Tibial artery (tissue), 4 donors: ENCODE results near the gene CDHR1.

Source experiments
- DNase-seq, 2 donors: peaks; one replicate each; pipeline ENCODE4 v3.0.0-alpha.2; 2019
- H3K27ac ChIP-seq, 2 donors: fragments of 200-600 bp; sonication (generic) in 1 of 2; 1 replicate in 1 of 2; 2 replicates in 1 of 2; pipeline ENCODE4 v1.5.1; 2018 to 2019; ENCODE audit warnings: mild to moderate bottlenecking in 1 of 2
- H3K27me3 ChIP-seq, 2 donors: fragments of 200-600 bp; sonication (generic) in 1 of 2; one replicate each; pipeline versions ENCODE4 v1.5.1 to v1.6.0; 2016 to 2019
- H3K36me3 ChIP-seq, 3 donors: fragments of 200-600 bp; sonication (generic) in 2 of 3; one replicate each; pipeline ENCODE4 v1.5.1; 2016 to 2019; ENCODE audit warnings: mild to moderate bottlenecking in 2 of 3
- H3K4me1 ChIP-seq, 4 donors: fragments of 200-600 bp; sonication (generic) in 2 of 4; 1 replicate in 3 of 4; 2 replicates in 1 of 4; pipeline ENCODE4 v1.5.1; 2016 to 2019
- H3K4me3 ChIP-seq, 2 donors: fragments of 200-600 bp; sonication (generic) in 1 of 2; 1 replicate in 1 of 2; 2 replicates in 1 of 2; pipeline ENCODE4 v1.5.1; 2018 to 2019; ENCODE audit warnings: mild to moderate bottlenecking in 2 of 2
- H3K9me3 ChIP-seq, 3 donors: fragments of 200-600 bp; sonication (generic) in 1 of 3; one replicate each; pipeline ENCODE4 v1.5.1; 2016 to 2019
- intact Hi-C: fragments of 100-400 bp; cut with DNase I; formaldehyde crosslinking; loops from one replicate; pipeline ENCODE4 v1.15.0; 2023; ENCODE audit warnings: low total_unique reads
- TF ChIP-seq, protein P1 (sequence below), 2 experiments: fragments of 200-600 bp in 1 of 2; fragments of 450-650 bp in 1 of 2; IDR thresholded peaks; one replicate each; pipeline ENCODE4 v1.5.1; 2017 to 2019; ENCODE audit warnings: antibody characterized with exemption in 2 of 2, mild to moderate bottlenecking in 1 of 2, moderate library complexity in 1 of 2

CDHR1 gene

DNA sequence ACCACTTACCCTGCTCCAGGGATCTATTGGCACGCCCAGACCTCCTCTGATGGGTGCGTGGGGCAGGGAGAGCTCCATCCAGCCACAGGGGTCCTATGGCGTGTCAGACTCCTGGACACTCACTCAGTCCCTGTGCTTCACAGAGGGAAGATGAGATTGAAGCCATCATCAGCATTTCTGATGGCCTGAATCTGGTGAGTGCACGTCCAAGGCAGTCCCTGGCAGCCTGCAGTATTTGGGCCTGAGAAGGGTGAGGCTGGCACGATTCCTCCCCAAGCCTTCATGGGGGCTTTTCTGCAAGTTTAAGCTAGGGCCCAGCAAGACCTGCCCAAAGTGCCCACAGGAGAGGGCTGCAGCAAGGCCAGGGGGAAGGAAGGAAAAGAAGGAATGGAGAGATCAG is 3.3 kb downstream of the CDHR1 start:
- TF ChIP-seq, protein P1, sequence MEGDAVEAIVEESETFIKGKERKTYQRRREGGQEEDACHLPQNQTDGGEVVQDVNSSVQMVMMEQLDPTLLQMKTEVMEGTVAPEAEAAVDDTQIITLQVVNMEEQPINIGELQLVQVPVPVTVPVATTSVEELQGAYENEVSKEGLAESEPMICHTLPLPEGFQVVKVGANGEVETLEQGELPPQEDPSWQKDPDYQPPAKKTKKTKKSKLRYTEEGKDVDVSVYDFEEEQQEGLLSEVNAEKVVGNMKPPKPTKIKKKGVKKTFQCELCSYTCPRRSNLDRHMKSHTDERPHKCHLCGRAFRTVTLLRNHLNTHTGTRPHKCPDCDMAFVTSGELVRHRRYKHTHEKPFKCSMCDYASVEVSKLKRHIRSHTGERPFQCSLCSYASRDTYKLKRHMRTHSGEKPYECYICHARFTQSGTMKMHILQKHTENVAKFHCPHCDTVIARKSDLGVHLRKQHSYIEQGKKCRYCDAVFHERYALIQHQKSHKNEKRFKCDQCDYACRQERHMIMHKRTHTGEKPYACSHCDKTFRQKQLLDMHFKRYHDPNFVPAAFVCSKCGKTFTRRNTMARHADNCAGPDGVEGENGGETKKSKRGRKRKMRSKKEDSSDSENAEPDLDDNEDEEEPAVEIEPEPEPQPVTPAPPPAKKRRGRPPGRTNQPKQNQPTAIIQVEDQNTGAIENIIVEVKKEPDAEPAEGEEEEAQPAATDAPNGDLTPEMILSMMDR (IDR thresholded peaks at IDR 0.05): no peak
- peaks cover 0 to 59% of the 10 kb centered on the region in 2 donors for H3K27me3 ChIP-seq
- no peak for DNase-seq
- no peak overlapping the region for H3K4me3 ChIP-seq
- intact Hi-C loops: no loop called here
- H3K27ac ChIP-seq: no peak overlapping the region
- H3K4me1 ChIP-seq: peaks cover 0 to 17% (median 12%) of the 10 kb centered on the region in 4 donors
- H3K9me3 ChIP-seq: no peaks in the 10 kb centered on the region
- H3K36me3 ChIP-seq: no peaks in the 10 kb centered on the region

DNA sequence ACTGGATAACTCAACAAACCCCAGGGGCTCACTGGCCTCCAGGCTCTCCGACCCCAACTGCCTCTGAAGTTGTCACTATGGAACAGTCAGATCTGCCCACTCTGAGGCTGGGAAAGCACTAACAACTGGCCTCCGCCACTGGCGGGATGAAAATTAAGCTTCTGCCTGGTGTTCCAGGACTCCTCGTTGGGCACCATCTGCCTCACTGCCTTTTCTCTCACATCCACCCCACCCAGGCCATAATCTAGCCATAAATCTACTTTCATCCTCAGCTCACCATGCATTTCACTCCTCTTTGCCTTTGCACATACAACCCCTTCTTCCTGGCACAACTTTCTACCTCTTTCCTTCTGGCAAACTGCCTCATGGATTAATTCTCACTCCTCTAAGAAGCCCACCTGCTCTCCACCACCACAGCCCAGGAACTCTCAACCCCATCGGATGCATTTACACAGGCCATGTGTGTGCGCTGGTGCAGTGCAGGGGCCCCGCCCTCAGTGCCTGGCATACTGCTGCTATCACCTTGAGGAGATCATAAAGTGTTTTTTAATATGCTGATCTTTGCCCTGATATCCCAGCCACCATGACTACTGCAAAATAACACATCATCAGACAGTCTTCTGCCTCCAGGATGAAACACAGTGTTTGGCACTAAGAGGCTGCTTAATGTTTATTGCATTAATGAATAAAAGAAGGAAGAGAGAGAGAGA is 4.0 kb downstream of the CDHR1 start:
- Histone ChIP-seq H3K27ac (no peak overlapping the region), H3K9me3 (no peaks in the 10 kb centered on the region), H3K27me3 (peaks cover 0 to 60% of the 10 kb centered on the region in 2 donors), H3K4me1 (peaks cover 0 to 17% (median 12%) of the 10 kb centered on the region in 4 donors), H3K36me3 (no peaks in the 10 kb centered on the region), H3K4me3 (no peak overlapping the region)
- TF ChIP-seq, protein P1 (IDR thresholded peaks at IDR 0.05): no peak
- intact Hi-C loops: no loop called here
- no peak for DNase-seq

DNA sequence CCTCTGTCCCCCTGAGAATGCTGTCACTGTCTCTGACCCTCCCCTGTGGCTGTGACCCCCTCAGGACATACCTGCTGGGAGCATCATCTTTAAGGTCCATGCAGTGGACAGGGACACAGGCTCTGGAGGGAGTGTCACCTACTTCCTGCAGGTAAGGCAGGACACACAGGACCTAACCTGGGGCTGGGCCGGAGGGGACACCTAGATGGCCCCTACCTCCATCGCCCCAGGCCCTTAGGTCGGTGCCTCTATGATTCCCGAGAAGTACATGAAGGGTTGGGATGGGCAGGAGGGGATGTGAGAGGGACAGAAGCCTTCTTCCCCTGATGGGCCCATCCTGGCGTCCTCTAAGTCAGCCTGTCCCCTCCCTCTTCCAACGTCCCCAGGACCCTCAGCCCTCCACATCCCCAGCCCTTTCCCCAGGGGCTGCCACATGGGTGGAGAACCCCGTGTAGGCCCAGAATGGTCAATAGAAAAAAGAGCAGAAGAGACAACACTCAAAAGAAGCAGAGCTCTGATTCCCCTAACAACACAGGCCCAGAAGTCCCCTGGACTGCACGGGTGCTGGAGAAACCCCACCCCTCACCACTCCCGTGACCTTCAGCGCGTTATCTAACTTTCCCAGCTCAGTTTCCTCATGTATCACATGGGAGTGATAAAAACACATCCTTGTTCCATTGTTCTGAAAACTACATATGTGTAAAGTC is 6.4 kb downstream of the CDHR1 start:
- Histone ChIP-seq H3K27ac (no peak overlapping the region), H3K36me3 (no peaks in the 10 kb centered on the region), H3K4me3 (no peak overlapping the region), H3K9me3 (no peaks in the 10 kb centered on the region), H3K27me3 (peaks cover 0 to 50% of the 10 kb centered on the region in 2 donors), H3K4me1 (no peaks in the 10 kb centered on the region)
- TF ChIP-seq, protein P1 (IDR thresholded peaks at IDR 0.05): no peak
- DNase-seq: no peak
- intact Hi-C loops: no loop called here

DNA sequence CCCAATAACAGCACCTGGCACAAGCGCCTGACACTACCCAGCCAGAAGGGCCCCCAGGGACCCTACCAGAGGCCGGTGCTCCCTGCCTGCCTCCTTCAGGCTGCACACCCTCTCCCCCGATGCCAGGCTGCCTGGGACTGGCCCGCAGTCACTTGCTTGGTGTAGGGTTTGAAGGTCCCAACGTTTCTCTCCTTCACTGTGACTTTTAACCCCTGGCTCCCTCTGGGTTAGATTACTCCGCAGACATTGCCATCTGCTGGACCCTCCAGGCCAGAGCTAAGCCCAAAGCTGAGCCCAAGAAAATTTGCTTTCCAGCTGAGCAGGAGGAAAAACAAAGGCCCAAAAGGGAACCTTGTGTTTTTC is 6.9 kb downstream of the CDHR1 start:
- Histone ChIP-seq H3K27me3 (peaks cover 0 to 47% of the 10 kb centered on the region in 2 donors), H3K4me3 (no peak overlapping the region), H3K9me3 (no peaks in the 10 kb centered on the region), H3K4me1 (no peaks in the 10 kb centered on the region), H3K27ac (no peak overlapping the region), H3K36me3 (no peaks in the 10 kb centered on the region)
- TF ChIP-seq, protein P1 (IDR thresholded peaks at IDR 0.05): no peak
- no peak for DNase-seq
- intact Hi-C loops: no loop called here

DNA sequence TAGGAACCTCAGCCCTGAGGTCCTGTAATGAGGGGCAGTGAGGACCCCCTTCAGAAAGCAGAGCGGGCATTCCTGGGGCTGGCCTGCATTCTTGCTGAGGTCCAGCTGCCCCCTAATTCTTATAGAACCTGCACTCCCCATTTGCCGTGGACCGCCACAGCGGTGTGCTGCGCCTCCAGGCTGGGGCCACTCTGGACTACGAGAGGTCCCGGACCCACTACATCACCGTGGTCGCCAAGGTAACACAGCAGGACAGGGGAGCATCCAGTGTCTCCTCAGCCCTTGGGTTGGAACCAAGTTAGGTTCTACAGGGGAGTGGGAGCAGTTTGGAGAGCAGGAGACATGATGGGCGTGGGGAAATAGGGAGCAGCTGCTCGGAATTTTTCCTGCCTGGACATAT is 7.3 kb downstream of the CDHR1 start:
- H3K27ac ChIP-seq: no peak overlapping the region
- H3K9me3 ChIP-seq: no peaks in the 10 kb centered on the region
- H3K36me3 ChIP-seq: no peaks in the 10 kb centered on the region
- no peaks in the 10 kb centered on the region for H3K4me1 ChIP-seq
- peak in 1 of 2 donors; percentile 43 for DNase-seq
- intact Hi-C loops: no loop called here
- H3K27me3 ChIP-seq: peaks cover 0 to 47% of the 10 kb centered on the region in 2 donors
- H3K4me3 ChIP-seq: no peak overlapping the region
- TF ChIP-seq, protein P1 (IDR thresholded peaks at IDR 0.05): no peak
